ENCODE measurements around the gene CLRN3. TPM values are rescaled to one million over a fixed set of nuclear protein-coding genes. Genes with fewer than 3 reads are reported as not detected.

Gene CLRN3
- total and polyA plus RNA-seq, 4 donors: 6.3 TPM; not detected in 3

DNA sequence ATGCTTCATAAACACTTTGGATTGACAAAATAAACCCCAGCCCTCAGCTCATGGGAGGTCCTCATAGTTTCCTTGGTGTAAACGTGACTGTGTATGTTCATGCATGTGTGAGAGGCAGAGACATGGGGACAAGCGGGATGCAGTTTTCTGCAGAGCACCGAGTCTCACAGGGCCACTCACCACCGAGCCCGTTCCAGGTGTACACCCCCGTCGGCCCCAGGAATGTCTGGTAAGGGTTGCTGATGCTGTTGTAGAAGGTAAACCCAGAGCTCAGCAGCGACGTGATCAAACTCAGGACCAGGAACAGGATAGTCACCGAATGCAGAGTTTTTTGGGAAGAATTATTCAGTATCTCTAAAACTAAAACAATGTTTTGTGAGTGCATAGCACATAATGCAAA, 9.2 kb downstream of the CLRN3 start:
- 88 to 90% methylated on average over 10 of the region's 10 CpGs for WGBS, 2 donors
- H3K27me3 ChIP-seq (ENCODE audit: control insufficient read depth in 1 of 2, insufficient read depth in 2 of 2, low read length in 1 of 2): no peaks in the 10 kb centered on the region
- no peaks in the 10 kb centered on the region for H3K4me1 ChIP-seq (ENCODE audit: control insufficient read depth in 1 of 2, insufficient read depth in 2 of 2, low read length in 2 of 2)
- H3K9me3 ChIP-seq (ENCODE audit: control insufficient read depth, low read length): no peaks in the 10 kb centered on the region
- no peak for DNase-seq
- intact Hi-C loops (cut with DNase I): no loop called here
- no peak overlapping the region for H3K4me3 ChIP-seq (ENCODE audit: low read length in 2 of 2)
- ATAC-seq (ENCODE audit: low FRiP score): no peak
- H3K27ac ChIP-seq (ENCODE audit: low read depth in 1 of 2, low read length in 2 of 2): no peak overlapping the region
- no peaks in the 10 kb centered on the region for H3K36me3 ChIP-seq (ENCODE audit: control insufficient read depth in 1 of 2, insufficient read depth in 2 of 2, low read length in 1 of 2)

GRCh38 chr10:127882801-127883459, 9.8 kb downstream of the CLRN3 start:
- intact Hi-C loops (cut with DNase I): no loop called here
- Histone ChIP-seq H3K9me3 (ENCODE audit: control insufficient read depth, low read length) (no peaks in the 10 kb centered on the region), H3K36me3 (ENCODE audit: control insufficient read depth in 1 of 2, insufficient read depth in 2 of 2, low read length in 1 of 2) (no peaks in the 10 kb centered on the region), H3K27ac (ENCODE audit: low read depth in 1 of 2, low read length in 2 of 2) (no peak overlapping the region), H3K4me1 (ENCODE audit: control insufficient read depth in 1 of 2, insufficient read depth in 2 of 2, low read length in 2 of 2) (no peaks in the 10 kb centered on the region), H3K27me3 (ENCODE audit: control insufficient read depth in 1 of 2, insufficient read depth in 2 of 2, low read length in 1 of 2) (no peaks in the 10 kb centered on the region), H3K4me3 (ENCODE audit: low read length in 2 of 2) (no peak overlapping the region)
- no peak for ATAC-seq (ENCODE audit: low FRiP score)
- DNase-seq: no peak
- 83 to 90% methylated on average over 4 of the region's 4 CpGs for WGBS, 2 donors

GRCh38 chr10:127882391-127882790, 10.3 kb downstream of the CLRN3 start:
- intact Hi-C loops (cut with DNase I): no loop called here
- ATAC-seq (ENCODE audit: low FRiP score): no peak
- 80 to 83% methylated on average over 8 of the region's 8 CpGs for WGBS, 2 donors

DNA sequence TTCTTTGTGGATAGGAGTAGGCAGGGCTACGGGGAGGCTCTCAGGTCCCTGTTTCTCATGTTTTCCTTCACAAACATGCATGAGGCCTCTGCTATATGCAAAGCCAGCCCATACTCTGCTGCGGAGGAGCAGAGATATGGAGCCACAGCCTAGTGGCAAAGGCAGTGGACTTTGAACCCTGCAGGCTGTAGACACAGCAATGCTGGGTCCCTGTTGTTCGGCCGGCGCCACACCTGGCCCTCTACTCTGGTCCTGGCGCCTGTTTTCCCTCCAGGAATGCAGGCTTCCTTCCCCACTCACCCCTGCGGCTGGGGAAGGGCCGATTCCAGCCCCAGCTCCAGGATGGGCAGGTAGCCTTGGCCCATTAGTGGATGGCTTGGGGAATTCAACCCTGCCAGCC, 11.5 kb downstream of the CLRN3 start:
- 92 to 97% methylated on average over 8 of the region's 8 CpGs for WGBS, 2 donors
- Histone ChIP-seq H3K4me1 (ENCODE audit: control insufficient read depth in 1 of 2, insufficient read depth in 2 of 2, low read length in 2 of 2) (no peaks in the 10 kb centered on the region), H3K36me3 (ENCODE audit: control insufficient read depth in 1 of 2, insufficient read depth in 2 of 2, low read length in 1 of 2) (no peaks in the 10 kb centered on the region), H3K27me3 (ENCODE audit: control insufficient read depth in 1 of 2, insufficient read depth in 2 of 2, low read length in 1 of 2) (no peaks in the 10 kb centered on the region), H3K4me3 (ENCODE audit: low read length in 2 of 2) (no peak overlapping the region), H3K27ac (ENCODE audit: low read depth in 1 of 2, low read length in 2 of 2) (no peak overlapping the region), H3K9me3 (ENCODE audit: control insufficient read depth, low read length) (no peaks in the 10 kb centered on the region)
- intact Hi-C loops (cut with DNase I): no loop called here
- ATAC-seq (ENCODE audit: low FRiP score): no peak
- no peak for DNase-seq

More at GRCh38 chr10:127882391-127882790, 10.3 kb downstream of the CLRN3 start:
- H3K4me1 ChIP-seq (ENCODE audit: control insufficient read depth in 1 of 2, insufficient read depth in 2 of 2, low read length in 2 of 2): no peaks in the 10 kb centered on the region
- no peaks in the 10 kb centered on the region for H3K27me3 ChIP-seq (ENCODE audit: control insufficient read depth in 1 of 2, insufficient read depth in 2 of 2, low read length in 1 of 2)
- H3K27ac ChIP-seq (ENCODE audit: low read depth in 1 of 2, low read length in 2 of 2): no peak overlapping the region
- DNase-seq: no peak
- no peak overlapping the region for H3K4me3 ChIP-seq (ENCODE audit: low read length in 2 of 2)
- H3K36me3 ChIP-seq (ENCODE audit: control insufficient read depth in 1 of 2, insufficient read depth in 2 of 2, low read length in 1 of 2): no peaks in the 10 kb centered on the region
- H3K9me3 ChIP-seq (ENCODE audit: control insufficient read depth, low read length): no peaks in the 10 kb centered on the region

DNA sequence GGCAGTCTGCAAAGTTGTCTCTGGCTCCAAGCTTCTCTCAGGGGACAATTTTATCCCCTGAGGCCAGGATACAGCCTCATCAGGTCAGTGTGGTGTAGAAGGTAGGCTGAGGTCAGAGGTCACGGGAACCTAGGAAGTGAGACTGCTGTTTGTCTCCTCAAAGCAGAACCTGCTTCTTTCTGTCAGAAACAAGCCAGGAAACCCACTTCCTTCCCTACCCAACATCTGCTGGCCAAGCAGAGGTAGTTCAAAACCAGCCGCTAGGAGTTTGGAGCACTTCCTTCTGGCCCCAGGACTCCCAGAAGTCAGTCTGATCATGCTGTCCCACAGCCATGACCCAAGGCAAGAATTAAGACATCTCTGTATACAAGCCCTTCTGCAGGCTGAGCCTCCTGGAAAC, 12.2 kb downstream of the CLRN3 start:
- Histone ChIP-seq H3K27me3 (ENCODE audit: control insufficient read depth in 1 of 2, insufficient read depth in 2 of 2, low read length in 1 of 2) (no peaks in the 10 kb centered on the region), H3K9me3 (ENCODE audit: control insufficient read depth, low read length) (no peaks in the 10 kb centered on the region), H3K4me1 (ENCODE audit: control insufficient read depth in 1 of 2, insufficient read depth in 2 of 2, low read length in 2 of 2) (no peaks in the 10 kb centered on the region), H3K36me3 (ENCODE audit: control insufficient read depth in 1 of 2, insufficient read depth in 2 of 2, low read length in 1 of 2) (no peaks in the 10 kb centered on the region), H3K4me3 (ENCODE audit: low read length in 2 of 2) (no peak overlapping the region), H3K27ac (ENCODE audit: low read depth in 1 of 2, low read length in 2 of 2) (no peak overlapping the region)
- intact Hi-C loops (cut with DNase I): no loop called here
- ATAC-seq (ENCODE audit: low FRiP score) (no peak), DNase-seq (no peak)
- 43 to 58% methylated on average over 2 of the region's 2 CpGs for WGBS, 2 donors

GRCh38 chr10:127878475-127879055, 14.2 kb downstream of the CLRN3 start:
- Histone ChIP-seq H3K36me3 (ENCODE audit: control insufficient read depth in 1 of 2, insufficient read depth in 2 of 2, low read length in 1 of 2) (no peaks in the 10 kb centered on the region), H3K4me3 (ENCODE audit: low read length in 2 of 2) (no peak overlapping the region), H3K27ac (ENCODE audit: low read depth in 1 of 2, low read length in 2 of 2) (no peak overlapping the region), H3K27me3 (ENCODE audit: control insufficient read depth in 1 of 2, insufficient read depth in 2 of 2, low read length in 1 of 2) (no peaks in the 10 kb centered on the region), H3K4me1 (ENCODE audit: control insufficient read depth in 1 of 2, insufficient read depth in 2 of 2, low read length in 2 of 2) (no peaks in the 10 kb centered on the region), H3K9me3 (ENCODE audit: control insufficient read depth, low read length) (no peaks in the 10 kb centered on the region)
- ATAC-seq (ENCODE audit: low FRiP score): no peak
- 92 to 95% methylated on average over 4 of the region's 4 CpGs for WGBS, 2 donors
- no peak for DNase-seq
- intact Hi-C loops (cut with DNase I): no loop called here

- Histone ChIP-seq H3K27me3 (ENCODE audit: control insufficient read depth in 1 of 2, insufficient read depth in 2 of 2, low read length in 1 of 2) (no peaks in the 10 kb centered on the region), H3K36me3 (ENCODE audit: control insufficient read depth in 1 of 2, insufficient read depth in 2 of 2, low read length in 1 of 2) (no peaks in the 10 kb centered on the region), H3K9me3 (ENCODE audit: control insufficient read depth, low read length) (no peaks in the 10 kb centered on the region), H3K4me3 (ENCODE audit: low read length in 2 of 2) (no peak overlapping the region), H3K27ac (ENCODE audit: low read depth in 1 of 2, low read length in 2 of 2) (no peak overlapping the region), H3K4me1 (ENCODE audit: control insufficient read depth in 1 of 2, insufficient read depth in 2 of 2, low read length in 2 of 2) (no peaks in the 10 kb centered on the region)
- intact Hi-C loops (cut with DNase I): no loop called here
- WGBS, 2 donors: 68% methylated on average over 5 of the region's 5 CpGs
- DNase-seq (no peak), ATAC-seq (ENCODE audit: low FRiP score) (no peak)
These were observed 15.0 kb downstream of the CLRN3 start for GRCh38 chr10:127877699-127878098.

- WGBS, 2 donors: 91 to 92% methylated on average over 4 of the region's 4 CpGs
- Histone ChIP-seq H3K27ac (ENCODE audit: low read depth in 1 of 2, low read length in 2 of 2) (no peak overlapping the region), H3K4me3 (ENCODE audit: low read length in 2 of 2) (no peak overlapping the region), H3K4me1 (ENCODE audit: control insufficient read depth in 1 of 2, insufficient read depth in 2 of 2, low read length in 2 of 2) (no peaks in the 10 kb centered on the region), H3K9me3 (ENCODE audit: control insufficient read depth, low read length) (no peaks in the 10 kb centered on the region), H3K27me3 (ENCODE audit: control insufficient read depth in 1 of 2, insufficient read depth in 2 of 2, low read length in 1 of 2) (no peaks in the 10 kb centered on the region), H3K36me3 (ENCODE audit: control insufficient read depth in 1 of 2, insufficient read depth in 2 of 2, low read length in 1 of 2) (no peaks in the 10 kb centered on the region)
- DNase-seq: no peak
- ATAC-seq (ENCODE audit: low FRiP score): no peak
- intact Hi-C loops (cut with DNase I): no loop called here
These were observed 15.6 kb downstream of the CLRN3 start for GRCh38 chr10:127877116-127877515.

- Histone ChIP-seq H3K36me3 (ENCODE audit: control insufficient read depth in 1 of 2, insufficient read depth in 2 of 2, low read length in 1 of 2) (no peaks in the 10 kb centered on the region), H3K9me3 (ENCODE audit: control insufficient read depth, low read length) (no peaks in the 10 kb centered on the region), H3K27ac (ENCODE audit: low read depth in 1 of 2, low read length in 2 of 2) (no peak overlapping the region), H3K4me3 (ENCODE audit: low read length in 2 of 2) (no peak overlapping the region), H3K27me3 (ENCODE audit: control insufficient read depth in 1 of 2, insufficient read depth in 2 of 2, low read length in 1 of 2) (no peaks in the 10 kb centered on the region), H3K4me1 (ENCODE audit: control insufficient read depth in 1 of 2, insufficient read depth in 2 of 2, low read length in 2 of 2) (no peaks in the 10 kb centered on the region)
- WGBS, 2 donors: 93 to 95% methylated on average over 5 of the region's 5 CpGs
- intact Hi-C loops (cut with DNase I): no loop called here
- no peak for ATAC-seq (ENCODE audit: low FRiP score)
- DNase-seq: no peak
These were observed 16.8 kb downstream of the CLRN3 start for GRCh38 chr10:127875916-127876315.

All from aorta (tissue), 5 donors.